ENCODE data around the gene RBM34.
A peak's percentile ranks its signal among the peaks of the same experiment; 100 is the strongest.
"Not testable (repeated sequence)": the region's sequence is repeated elsewhere in the genome, so short reads cannot be mapped to it uniquely, and the experiment has no call there.

RBM34 gene

GRCh38 chr1:235102259-235102582, 58.8 kb downstream of the RBM34 start:
- H3K27ac ChIP-seq (ENCODE audit: low read depth, low read length) = no peak overlapping the region
- H3K36me3 ChIP-seq (ENCODE audit: insufficient read depth, low read length) = no peaks in the 10 kb centered on the region
- H3K4me3 ChIP-seq (ENCODE audit: low read depth, low read length) = no peak overlapping the region
- H3K79me2 ChIP-seq (ENCODE audit: control insufficient read depth, insufficient read depth, low read length, unreplicated experiment) = no peaks in the 10 kb centered on the region
- no peak overlapping the region for H2AFZ ChIP-seq (ENCODE audit: low read length, unreplicated experiment)
- no peaks in the 10 kb centered on the region for H3K4me1 ChIP-seq (ENCODE audit: control insufficient read depth, insufficient read depth, low read length, unreplicated experiment)
- no peaks in the 10 kb centered on the region for H3K27me3 ChIP-seq (ENCODE audit: insufficient read depth, low read length)

- no peaks in the 10 kb centered on the region for H3K4me1 ChIP-seq (ENCODE audit: control insufficient read depth, insufficient read depth, low read length, unreplicated experiment)
- no peaks in the 10 kb centered on the region for H3K79me2 ChIP-seq (ENCODE audit: control insufficient read depth, insufficient read depth, low read length, unreplicated experiment)
- H2AFZ ChIP-seq (ENCODE audit: low read length, unreplicated experiment) = no peak overlapping the region
- no peak overlapping the region for H3K27ac ChIP-seq (ENCODE audit: low read depth, low read length)
- H3K27me3 ChIP-seq (ENCODE audit: insufficient read depth, low read length) = no peaks in the 10 kb centered on the region
- H3K36me3 ChIP-seq (ENCODE audit: insufficient read depth, low read length) = no peaks in the 10 kb centered on the region
- H3K4me3 ChIP-seq (ENCODE audit: low read depth, low read length) = no peak overlapping the region
Measured at GRCh38 chr1:235101558-235102258, 59.3 kb downstream of the RBM34 start.

DNA sequence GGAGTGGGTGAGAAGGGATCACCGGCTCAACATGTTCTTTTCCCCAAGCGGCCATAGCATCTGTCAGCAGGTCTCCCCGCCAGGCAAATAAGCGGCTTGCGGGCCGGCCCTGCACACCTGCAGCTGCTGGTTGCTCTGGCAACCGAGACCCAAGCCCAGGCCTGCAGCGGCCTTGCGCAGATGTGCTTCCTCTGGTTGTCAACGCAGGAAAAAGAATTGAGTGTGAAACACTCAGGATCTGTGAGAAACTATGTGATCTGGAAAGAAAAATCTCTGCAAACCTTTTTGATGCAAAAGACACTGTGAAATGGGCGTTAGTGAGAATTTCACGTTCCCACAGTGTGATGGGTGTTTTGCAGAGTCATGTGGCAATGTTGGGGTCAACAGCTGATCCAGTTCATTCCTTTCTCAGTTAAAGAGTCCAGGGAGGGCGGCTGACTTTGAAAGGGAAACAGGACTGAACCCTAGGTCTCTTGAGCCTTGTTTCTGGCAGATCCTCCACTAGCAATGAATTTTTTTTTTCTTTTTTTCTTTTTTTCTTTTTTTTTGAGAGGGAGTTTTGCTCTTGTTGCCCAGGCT, 60.8 kb downstream of the RBM34 start:
- H2AFZ ChIP-seq (ENCODE audit: low read length, unreplicated experiment) = no peak overlapping the region

GRCh38 chr1:235098991-235099390, 62.1 kb downstream of the RBM34 start:
- Histone ChIP-seq H2AFZ (ENCODE audit: low read length, unreplicated experiment) (no peak overlapping the region), H3K4me3 (ENCODE audit: low read depth, low read length) (no peak overlapping the region), H3K79me2 (ENCODE audit: control insufficient read depth, insufficient read depth, low read length, unreplicated experiment) (no peaks in the 10 kb centered on the region), H3K4me1 (ENCODE audit: control insufficient read depth, insufficient read depth, low read length, unreplicated experiment) (no peaks in the 10 kb centered on the region), H3K27me3 (ENCODE audit: insufficient read depth, low read length) (no peaks in the 10 kb centered on the region), H3K36me3 (ENCODE audit: insufficient read depth, low read length) (no peaks in the 10 kb centered on the region), H3K27ac (ENCODE audit: low read depth, low read length) (no peak overlapping the region)

More for the DNA sequence above, 60.8 kb downstream of the RBM34 start:
- Histone ChIP-seq H3K4me1 (ENCODE audit: control insufficient read depth, insufficient read depth, low read length, unreplicated experiment) (no peaks in the 10 kb centered on the region), H3K36me3 (ENCODE audit: insufficient read depth, low read length) (no peaks in the 10 kb centered on the region), H3K27me3 (ENCODE audit: insufficient read depth, low read length) (no peaks in the 10 kb centered on the region), H3K4me3 (ENCODE audit: low read depth, low read length) (no peak overlapping the region), H3K27ac (ENCODE audit: low read depth, low read length) (no peak overlapping the region), H3K79me2 (ENCODE audit: control insufficient read depth, insufficient read depth, low read length, unreplicated experiment) (no peaks in the 10 kb centered on the region)

DNA sequence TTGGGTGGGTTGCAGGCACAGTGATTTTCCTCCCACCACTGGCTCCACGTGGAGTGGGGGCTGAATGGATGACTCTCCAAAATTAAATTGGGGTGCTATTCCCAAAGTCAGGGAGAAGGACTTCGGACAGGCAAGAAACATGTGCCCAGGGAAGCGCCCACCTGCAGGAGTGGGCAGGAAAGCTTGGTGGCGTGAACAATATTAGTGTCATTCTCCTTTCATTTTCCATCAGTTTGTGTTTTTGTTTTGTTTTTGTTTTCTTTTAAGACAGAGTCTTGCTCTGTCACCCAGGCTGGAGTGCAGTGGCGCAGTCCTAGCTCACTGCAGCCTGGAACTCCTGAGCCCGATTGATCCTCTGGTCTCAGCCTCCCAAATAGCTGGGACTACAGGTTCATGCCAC, 62.5 kb downstream of the RBM34 start:
- no peaks in the 10 kb centered on the region for H3K27me3 ChIP-seq (ENCODE audit: insufficient read depth, low read length)
- H3K36me3 ChIP-seq (ENCODE audit: insufficient read depth, low read length) = no peaks in the 10 kb centered on the region

DNA sequence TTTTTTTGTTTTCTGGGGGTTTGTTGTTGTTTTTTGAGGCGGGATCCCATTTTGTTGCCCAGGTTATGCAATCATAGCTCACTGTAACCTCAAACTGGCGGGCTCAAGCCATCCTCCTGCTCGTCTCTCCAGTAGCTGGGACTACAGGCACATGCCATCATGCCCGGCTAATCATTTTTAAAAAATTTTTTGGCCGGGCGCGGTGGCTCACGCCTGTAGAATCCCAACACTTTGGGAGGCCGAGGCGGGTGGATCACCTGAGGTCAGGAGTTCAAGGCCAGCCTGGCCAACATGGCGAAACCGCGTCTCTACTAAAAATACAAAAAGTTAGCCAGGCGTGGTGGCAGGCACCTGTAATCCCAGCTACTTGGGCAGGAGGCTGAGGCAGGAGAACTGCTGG, 63.5 kb downstream of the RBM34 start:
- not testable (repeated sequence) for H3K27me3 ChIP-seq (ENCODE audit: insufficient read depth, low read length); H3K4me3 ChIP-seq (ENCODE audit: low read depth, low read length); H3K4me1 ChIP-seq (ENCODE audit: control insufficient read depth, insufficient read depth, low read length, unreplicated experiment); H2AFZ ChIP-seq (ENCODE audit: low read length, unreplicated experiment); H3K36me3 ChIP-seq (ENCODE audit: insufficient read depth, low read length); H3K27ac ChIP-seq (ENCODE audit: low read depth, low read length); H3K79me2 ChIP-seq (ENCODE audit: control insufficient read depth, insufficient read depth, low read length, unreplicated experiment)

More for the DNA sequence above, 62.5 kb downstream of the RBM34 start:
- Histone ChIP-seq H3K4me3 (ENCODE audit: low read depth, low read length) (no peak overlapping the region), H3K4me1 (ENCODE audit: control insufficient read depth, insufficient read depth, low read length, unreplicated experiment) (peaks cover 2% of the 10 kb centered on the region), H3K27ac (ENCODE audit: low read depth, low read length) (no peak overlapping the region), H2AFZ (ENCODE audit: low read length, unreplicated experiment) (no peak overlapping the region), H3K79me2 (ENCODE audit: control insufficient read depth, insufficient read depth, low read length, unreplicated experiment) (no peaks in the 10 kb centered on the region)

DNA sequence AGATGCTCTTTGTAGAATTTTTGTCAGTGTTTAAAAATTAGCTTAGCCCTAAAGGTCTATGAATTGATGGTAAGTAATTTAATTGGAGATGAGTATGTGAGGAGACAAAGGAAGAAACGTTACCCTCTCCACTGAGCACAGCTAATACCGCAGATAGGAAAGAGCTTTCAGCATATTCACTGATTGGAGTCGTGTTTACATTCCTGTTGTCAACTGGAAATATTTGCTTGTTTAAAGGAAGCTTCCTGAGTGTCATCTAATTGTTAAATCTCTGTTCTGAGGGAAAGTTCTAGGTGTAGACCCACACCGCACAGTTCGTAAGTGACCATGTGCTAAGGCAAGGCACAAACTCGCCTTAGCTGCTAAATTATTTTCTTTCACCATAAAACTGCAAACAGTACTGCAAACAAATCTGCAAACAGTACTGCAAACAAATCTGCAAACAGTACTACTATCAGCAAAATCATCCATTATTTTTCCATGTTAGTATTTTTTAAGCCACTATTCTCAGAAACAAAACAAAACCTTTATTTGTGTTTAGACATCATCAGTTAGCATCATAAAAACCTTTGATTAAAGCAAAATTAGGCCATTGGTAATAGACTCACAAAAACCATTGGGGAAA, 65.0 kb downstream of the RBM34 start:
- Histone ChIP-seq H3K36me3 (ENCODE audit: insufficient read depth, low read length) (no peaks in the 10 kb centered on the region), H3K27ac (ENCODE audit: low read depth, low read length) (no peak overlapping the region), H2AFZ (ENCODE audit: low read length, unreplicated experiment) (no peak overlapping the region), H3K27me3 (ENCODE audit: insufficient read depth, low read length) (no peaks in the 10 kb centered on the region), H3K4me1 (ENCODE audit: control insufficient read depth, insufficient read depth, low read length, unreplicated experiment) (peaks cover 3% of the 10 kb centered on the region), H3K79me2 (ENCODE audit: control insufficient read depth, insufficient read depth, low read length, unreplicated experiment) (no peaks in the 10 kb centered on the region), H3K4me3 (ENCODE audit: low read depth, low read length) (no peak overlapping the region)

GRCh38 chr1:235093696-235094592, 67.1 kb downstream of the RBM34 start:
- peak overlapping the region; percentile 50 for H3K4me3 ChIP-seq (ENCODE audit: low read depth, low read length)
- H2AFZ ChIP-seq (ENCODE audit: low read length, unreplicated experiment) = peak overlapping the region; percentile 40
- no peaks in the 10 kb centered on the region for H3K27me3 ChIP-seq (ENCODE audit: insufficient read depth, low read length)
- no peaks in the 10 kb centered on the region for H3K79me2 ChIP-seq (ENCODE audit: control insufficient read depth, insufficient read depth, low read length, unreplicated experiment)
- H3K27ac ChIP-seq (ENCODE audit: low read depth, low read length) = no peak overlapping the region
- H3K4me1 ChIP-seq (ENCODE audit: control insufficient read depth, insufficient read depth, low read length, unreplicated experiment) = peaks cover 3% of the 10 kb centered on the region
- H3K36me3 ChIP-seq (ENCODE audit: insufficient read depth, low read length) = no peaks in the 10 kb centered on the region

GRCh38 chr1:235093013-235093695, 67.9 kb downstream of the RBM34 start:
- Histone ChIP-seq H2AFZ (ENCODE audit: low read length, unreplicated experiment) (peak overlapping the region; percentile 40), H3K36me3 (ENCODE audit: insufficient read depth, low read length) (no peaks in the 10 kb centered on the region), H3K79me2 (ENCODE audit: control insufficient read depth, insufficient read depth, low read length, unreplicated experiment) (no peaks in the 10 kb centered on the region), H3K27me3 (ENCODE audit: insufficient read depth, low read length) (no peaks in the 10 kb centered on the region), H3K4me3 (ENCODE audit: low read depth, low read length) (peak overlapping the region; percentile 50), H3K27ac (ENCODE audit: low read depth, low read length) (0 out of 2 replicates have a peak overlapping the region, but pooled peaks have one; percentile 6), H3K4me1 (ENCODE audit: control insufficient read depth, insufficient read depth, low read length, unreplicated experiment) (peaks cover 3% of the 10 kb centered on the region)

- H3K4me3 ChIP-seq (ENCODE audit: low read depth, low read length) = not testable (repeated sequence)
Measured at GRCh38 chr1:235092415-235092814, 68.6 kb downstream of the RBM34 start.

More at GRCh38 chr1:235092415-235092814, 68.6 kb downstream of the RBM34 start:
- not testable (repeated sequence) for H3K27ac ChIP-seq (ENCODE audit: low read depth, low read length); H3K27me3 ChIP-seq (ENCODE audit: insufficient read depth, low read length); H2AFZ ChIP-seq (ENCODE audit: low read length, unreplicated experiment); H3K79me2 ChIP-seq (ENCODE audit: control insufficient read depth, insufficient read depth, low read length, unreplicated experiment); H3K36me3 ChIP-seq (ENCODE audit: insufficient read depth, low read length); H3K4me1 ChIP-seq (ENCODE audit: control insufficient read depth, insufficient read depth, low read length, unreplicated experiment)

Measured in ACC112 (cell line).